SK-N-SH (cell line): ENCODE data around the gene EML1. TPM values are rescaled to one million over a fixed set of nuclear protein-coding genes. Genes with fewer than 3 reads are reported as not detected.

Experiments used
- CTCF ChIA-PET: fragments of 300-600, 350-600 bp; formaldehyde crosslinking; extraction: SDS; loops from one replicate; lab custom pipeline; 2021; lab: Yijun Ruan, JAX
- POLR2A ChIA-PET: fragments of 350-600 bp; sonication (Branson Sonifier 250); formaldehyde crosslinking; extraction: SDS; loops from one replicate; lab custom pipeline; 2020; ENCODE audit warnings: antibody characterized with exemption, inconsistent platforms; lab: Yijun Ruan, JAX
- DNase-seq: peaks from one replicate; pipeline ENCODE4 v3.0.0; 2012
- H2AFZ ChIP-seq: fragments of 200-600 bp; sonication (generic); 2 replicates; pipeline ENCODE4 v1.8.1; 2016; ENCODE audit warnings: antibody characterized with exemption, mild to moderate bottlenecking, low read depth
- H3F3A ChIP-seq: fragments of 200-600 bp; sonication (generic); replicated peaks from 2 replicates; pipeline ENCODE3; 2016; ENCODE audit warnings: antibody characterized with exemption, mild to moderate bottlenecking; ENCODE audit not compliant: insufficient read depth
- H3K27ac ChIP-seq, 2 experiments: fragments of 200-500 bp in 1 of 2; fragments of 200-600 bp in 1 of 2; sonication (Bioruptor generic) in 1 of 2; sonication (generic), shearing (Covaris generic) in 1 of 2; 2 replicates each; pipeline versions ENCODE4 v1.5.1 to v1.6.1; 2014 to 2016; ENCODE audit warnings: low read depth in 2 of 2, inconsistent platforms in 1 of 2, low read length in 1 of 2, mild to moderate bottlenecking in 1 of 2, mixed read lengths in 1 of 2
- H3K27me3 ChIP-seq: fragments of 200-600 bp; sonication (generic), shearing (Covaris generic); 2 replicates; pipeline ENCODE4 v1.6.1; 2016; ENCODE audit warnings: mixed run types; ENCODE audit not compliant: insufficient read depth
- H3K36me3 ChIP-seq, 2 experiments: fragments of 200-500 bp in 1 of 2; fragments of 200-600 bp in 1 of 2; sonication (Bioruptor generic) in 1 of 2; sonication (generic) in 1 of 2; replicated peaks in 1 of 2; 2 replicates each; pipeline versions ENCODE3 to v1.5.1; 2014 to 2016; ENCODE audit warnings: low read length in 1 of 2, mild to moderate bottlenecking in 1 of 2; ENCODE audit not compliant: insufficient read depth in 2 of 2, control insufficient read depth in 1 of 2
- H3K4me1 ChIP-seq, 2 experiments: fragments of 200-500 bp in 1 of 2; fragments of 200-600 bp in 1 of 2; sonication (Bioruptor generic) in 1 of 2; sonication (generic), shearing (Covaris generic) in 1 of 2; 2 replicates each; pipeline versions ENCODE4 v1.5.1 to v1.6.1; 2014 to 2016; ENCODE audit warnings: low read depth in 1 of 2, low read length in 1 of 2, mixed run types in 1 of 2; ENCODE audit not compliant: insufficient read depth in 2 of 2, control insufficient read depth in 1 of 2
- H3K4me2 ChIP-seq: fragments of 200-600 bp; sonication (generic), shearing (Covaris generic); 2 replicates; pipeline ENCODE4 v1.6.1; 2017; ENCODE audit warnings: mixed run types
- H3K4me3 ChIP-seq, 2 experiments: fragments of 200-500 bp in 1 of 2; fragments of 200-600 bp in 1 of 2; sonication (Bioruptor generic) in 1 of 2; sonication (generic), shearing (Covaris generic) in 1 of 2; 2 replicates each; pipeline versions ENCODE4 v1.5.1 to v1.8.1; 2014 to 2016; ENCODE audit warnings: low read depth in 2 of 2, inconsistent platforms in 1 of 2, low read length in 1 of 2, mild to moderate bottlenecking in 1 of 2, mixed read lengths in 1 of 2, moderate library complexity in 1 of 2
- H3K79me2 ChIP-seq: fragments of 200-600 bp; sonication (generic); 2 replicates; pipeline ENCODE4 v1.8.1; 2017; ENCODE audit warnings: mild to moderate bottlenecking; ENCODE audit not compliant: insufficient read depth
- H3K9ac ChIP-seq: fragments of 200-600 bp; sonication (generic); 2 replicates; pipeline ENCODE4 v1.6.1; 2017; ENCODE audit warnings: mixed run types
- H3K9me2 ChIP-seq: fragments of 200-600 bp; sonication (generic); 2 replicates; pipeline ENCODE4 v1.6.1; 2017; ENCODE audit warnings: mixed run types
- H3K9me3 ChIP-seq: fragments of 200-600 bp; sonication (generic); 2 replicates; pipeline ENCODE4 v1.6.1; 2017; ENCODE audit warnings: mixed run types, mild to moderate bottlenecking, moderate library complexity
- H4K20me1 ChIP-seq: fragments of 200-600 bp; sonication (generic); 2 replicates; pipeline ENCODE4 v1.6.1; 2017; ENCODE audit warnings: mild to moderate bottlenecking, mixed run types; ENCODE audit not compliant: insufficient read depth
- ELF1 ChIP-seq: IDR thresholded peaks from 2 replicates; pipeline ENCODE4 v1.4.0; 2012
- EP300 ChIP-seq, 2 experiments: IDR thresholded peaks; 2 replicates each; pipeline versions ENCODE4 v1.4.0 to v1.6.1; 2012; ENCODE audit warnings: borderline replicate concordance in 1 of 2, low read depth in 1 of 2, low read length in 1 of 2
- EZH2phosphoT487 ChIP-seq: fragments of 200-600 bp; sonication (generic); IDR thresholded peaks from 2 replicates; pipeline ENCODE4 v1.6.1; 2017; ENCODE audit warnings: low read depth, mixed run types, mild to moderate bottlenecking, antibody characterized with exemption, moderate library complexity, borderline replicate concordance
- GABPA ChIP-seq: IDR thresholded peaks from 2 replicates; pipeline ENCODE4 v1.4.0; 2012; ENCODE audit warnings: low read depth, mild to moderate bottlenecking
- GATA2 ChIP-seq: sonication (generic); formaldehyde crosslinking; IDR thresholded peaks from 2 replicates; pipeline ENCODE4 v1.5.0; 2020; ENCODE audit warnings: mild to moderate bottlenecking, missing genetic modification reagents
- IRF3 ChIP-seq: fragments of 150-350 bp; IDR thresholded peaks from 2 replicates; pipeline ENCODE4 v1.6.1; 2016; ENCODE audit warnings: mild to moderate bottlenecking, low read depth, low read length
- JUND ChIP-seq: IDR thresholded peaks from 2 replicates; pipeline ENCODE4 v1.4.0; 2012
- NFIC ChIP-seq: IDR thresholded peaks from 2 replicates; pipeline ENCODE4 v1.4.0; 2012; ENCODE audit warnings: borderline replicate concordance
- NRF1 ChIP-seq: IDR thresholded peaks from 2 replicates; pipeline ENCODE4 v1.6.1; 2012; ENCODE audit warnings: low read depth, mild to moderate bottlenecking, low read length
- PBX3 ChIP-seq: IDR thresholded peaks from 2 replicates; pipeline ENCODE4; 2012
- POLR2AphosphoS5 ChIP-seq: IDR thresholded peaks from 2 replicates; pipeline ENCODE4 v1.6.1; 2012; ENCODE audit warnings: low read depth, low read length
- RAD21 ChIP-seq: IDR thresholded peaks from 2 replicates; pipeline ENCODE4 v1.6.1; 2012; ENCODE audit warnings: mild to moderate bottlenecking, low read length
- RFX5 ChIP-seq: IDR thresholded peaks from 2 replicates; pipeline ENCODE4 v1.6.1; 2012; ENCODE audit warnings: mild to moderate bottlenecking, improper control_type of control experiment, low read length
- SMC3 ChIP-seq: IDR thresholded peaks from 2 replicates; pipeline ENCODE4 v1.6.1; 2012; ENCODE audit warnings: low read depth, low read length, improper control_type of control experiment
- TAF1 ChIP-seq: IDR thresholded peaks from 2 replicates; pipeline ENCODE4 v1.6.1; 2012; ENCODE audit warnings: low read depth, mild to moderate bottlenecking, low read length, moderate library complexity, borderline replicate concordance
- TCF12 ChIP-seq: IDR thresholded peaks from 2 replicates; pipeline ENCODE4 v1.4.0; 2012
- TEAD4 ChIP-seq: IDR thresholded peaks from 2 replicates; pipeline ENCODE4 v1.4.0; 2012; ENCODE audit warnings: mild to moderate bottlenecking, borderline replicate concordance; ENCODE audit not compliant: insufficient read depth
- USF1 ChIP-seq: IDR thresholded peaks from 2 replicates; pipeline ENCODE4 v1.4.0; 2012; ENCODE audit warnings: low read depth, borderline replicate concordance
- WGBS: methylation state at CpG from one replicate; pipeline ENCODE4 v1.1.6; 2017; ENCODE audit warnings: low lambda C conversion rate; 5-methylcytosine and 5-hydroxymethylcytosine counted together
- polyA plus RNA-seq, 3 experiments: library from polyadenylated mRNA; depleted of rRNA; stranded (reverse); fragments of >200 nt; gene quantifications; 2 replicates each; pipeline ENCODE4 v1.2.3, GENCODE V29; 2012
- TF ChIP-seq, protein P1 (sequence below): fragments of 150-350 bp; IDR thresholded peaks from 2 replicates; pipeline ENCODE4 v1.6.1; 2017; ENCODE audit warnings: antibody characterized with exemption, low read length, low read depth, borderline replicate concordance
- TF ChIP-seq, protein P2 (sequence below): IDR thresholded peaks from 2 replicates; pipeline ENCODE4 v1.6.1; 2012; ENCODE audit warnings: mild to moderate bottlenecking, low read depth, low read length, moderate library complexity
- TF ChIP-seq, protein P3 (sequence below): fragments of 200-600 bp; sonication (generic); IDR thresholded peaks from 2 replicates; pipeline ENCODE4 v1.6.1; 2017; ENCODE audit warnings: antibody characterized with exemption, mild to moderate bottlenecking, moderate library complexity
- TF ChIP-seq, protein P4 (sequence below): IDR thresholded peaks from 2 replicates; pipeline ENCODE4 v1.4.0; 2012; ENCODE audit warnings: low read depth

The EML1 gene
- polyA plus RNA-seq, 1 of the 3 experiments (the other 2 are of a cell fraction), result 6.3 TPM

DNA sequence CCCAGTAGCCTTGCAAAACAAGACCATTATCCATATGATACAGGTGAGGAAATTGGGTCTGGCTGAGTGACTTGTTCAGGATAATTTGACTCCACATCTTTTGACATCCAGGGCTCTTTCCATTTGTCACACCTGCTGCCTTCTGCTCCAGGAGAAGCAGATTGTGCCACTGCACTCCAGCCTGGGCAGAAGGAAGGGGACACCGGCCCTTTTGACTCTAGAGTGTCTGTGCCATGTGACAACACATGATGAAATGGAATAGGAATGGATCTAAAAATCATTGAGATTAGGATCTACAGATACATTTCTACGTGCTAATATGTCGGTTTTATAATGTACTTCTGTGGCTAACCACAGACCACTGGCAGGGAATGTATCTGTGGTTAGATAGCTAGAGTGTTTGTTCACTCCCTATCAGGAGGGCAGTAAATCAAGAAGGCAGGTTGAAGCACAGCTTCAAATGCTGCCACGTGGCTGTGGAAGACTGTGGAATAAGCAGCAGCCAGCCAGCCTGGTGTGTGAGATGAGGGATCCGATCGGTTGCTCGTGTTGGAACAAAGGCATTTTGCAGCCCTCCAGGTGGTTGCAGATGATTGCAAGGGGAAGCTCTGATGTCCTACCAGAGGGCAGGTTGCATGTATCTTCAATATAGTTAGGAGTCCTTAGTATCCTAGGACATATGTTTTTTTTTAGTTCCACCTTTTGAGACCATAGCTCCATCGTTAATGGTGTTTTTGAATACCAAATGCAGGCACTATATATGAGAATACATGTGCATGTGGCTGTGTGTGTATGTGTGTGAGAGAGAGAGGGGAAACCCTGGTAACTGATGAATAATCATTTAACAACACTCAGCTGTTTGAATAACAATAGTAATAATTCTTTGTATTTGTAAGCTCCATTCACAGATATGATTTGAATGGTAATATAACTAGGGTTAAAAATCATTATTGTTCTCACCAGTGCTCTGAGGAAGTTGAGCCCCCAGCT is 28.6 kb downstream of the EML1 start:
- Histone ChIP-seq H3K9ac (no peak overlapping the region), H4K20me1 (peaks cover 51% of the 10 kb centered on the region), H3K9me3 (no peaks in the 10 kb centered on the region), H3K27ac (no peak overlapping the region), H3K4me2 (no peak overlapping the region), H3K4me1 (peaks cover 0 to 13% of the 10 kb centered on the region in 2 experiments; a peak in 1 of 4 replicates), H3K27me3 (no peaks in the 10 kb centered on the region), H3K79me2 (no peaks in the 10 kb centered on the region; the same call in 1 of the 2 replicates), H3K4me3 (no peak overlapping the region), H3K36me3 (no peaks in the 10 kb centered on the region), H2AFZ (no peak overlapping the region), H3F3A (no peaks in the 10 kb centered on the region), H3K9me2 (no peaks in the 10 kb centered on the region)
- 60% methylated on average over 8 of the region's 8 CpGs for WGBS
- POLR2A ChIA-PET, result no interaction called here
- CTCF ChIA-PET, result interaction anchor here (0.6 to 1.9 kb wide), 5 partner anchors 10 to 92 kb away, joined by 3 to 5 read pairs (median 3); no protein-coding TSS in a partner anchor
- peak; percentile 41 for DNase-seq
- no peak for TF ChIP-seq IRF3
- TF ChIP-seq NFIC, result peak; percentile 80
- TF ChIP-seq EZH2phosphoT487, result no peak
- peak; percentile 43; the same call in 1 of the 2 replicates for TF ChIP-seq USF1
- TF ChIP-seq, protein P1, sequence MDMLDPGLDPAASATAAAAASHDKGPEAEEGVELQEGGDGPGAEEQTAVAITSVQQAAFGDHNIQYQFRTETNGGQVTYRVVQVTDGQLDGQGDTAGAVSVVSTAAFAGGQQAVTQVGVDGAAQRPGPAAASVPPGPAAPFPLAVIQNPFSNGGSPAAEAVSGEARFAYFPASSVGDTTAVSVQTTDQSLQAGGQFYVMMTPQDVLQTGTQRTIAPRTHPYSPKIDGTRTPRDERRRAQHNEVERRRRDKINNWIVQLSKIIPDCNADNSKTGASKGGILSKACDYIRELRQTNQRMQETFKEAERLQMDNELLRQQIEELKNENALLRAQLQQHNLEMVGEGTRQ, result no peak
- TF ChIP-seq JUND, result peak; percentile 82
- peak; percentile 93; the same call in 1 of the 2 replicates for TF ChIP-seq TEAD4
- TF ChIP-seq SMC3, result no peak
- TF ChIP-seq NRF1, result no peak
- no peak for TF ChIP-seq GABPA
- TF ChIP-seq, protein P2, sequence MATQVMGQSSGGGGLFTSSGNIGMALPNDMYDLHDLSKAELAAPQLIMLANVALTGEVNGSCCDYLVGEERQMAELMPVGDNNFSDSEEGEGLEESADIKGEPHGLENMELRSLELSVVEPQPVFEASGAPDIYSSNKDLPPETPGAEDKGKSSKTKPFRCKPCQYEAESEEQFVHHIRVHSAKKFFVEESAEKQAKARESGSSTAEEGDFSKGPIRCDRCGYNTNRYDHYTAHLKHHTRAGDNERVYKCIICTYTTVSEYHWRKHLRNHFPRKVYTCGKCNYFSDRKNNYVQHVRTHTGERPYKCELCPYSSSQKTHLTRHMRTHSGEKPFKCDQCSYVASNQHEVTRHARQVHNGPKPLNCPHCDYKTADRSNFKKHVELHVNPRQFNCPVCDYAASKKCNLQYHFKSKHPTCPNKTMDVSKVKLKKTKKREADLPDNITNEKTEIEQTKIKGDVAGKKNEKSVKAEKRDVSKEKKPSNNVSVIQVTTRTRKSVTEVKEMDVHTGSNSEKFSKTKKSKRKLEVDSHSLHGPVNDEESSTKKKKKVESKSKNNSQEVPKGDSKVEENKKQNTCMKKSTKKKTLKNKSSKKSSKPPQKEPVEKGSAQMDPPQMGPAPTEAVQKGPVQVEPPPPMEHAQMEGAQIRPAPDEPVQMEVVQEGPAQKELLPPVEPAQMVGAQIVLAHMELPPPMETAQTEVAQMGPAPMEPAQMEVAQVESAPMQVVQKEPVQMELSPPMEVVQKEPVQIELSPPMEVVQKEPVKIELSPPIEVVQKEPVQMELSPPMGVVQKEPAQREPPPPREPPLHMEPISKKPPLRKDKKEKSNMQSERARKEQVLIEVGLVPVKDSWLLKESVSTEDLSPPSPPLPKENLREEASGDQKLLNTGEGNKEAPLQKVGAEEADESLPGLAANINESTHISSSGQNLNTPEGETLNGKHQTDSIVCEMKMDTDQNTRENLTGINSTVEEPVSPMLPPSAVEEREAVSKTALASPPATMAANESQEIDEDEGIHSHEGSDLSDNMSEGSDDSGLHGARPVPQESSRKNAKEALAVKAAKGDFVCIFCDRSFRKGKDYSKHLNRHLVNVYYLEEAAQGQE, result no peak
- TF ChIP-seq TCF12, result peak; percentile 94
- no peak for TF ChIP-seq RAD21
- TF ChIP-seq TAF1, result no peak
- TF ChIP-seq, protein P3, sequence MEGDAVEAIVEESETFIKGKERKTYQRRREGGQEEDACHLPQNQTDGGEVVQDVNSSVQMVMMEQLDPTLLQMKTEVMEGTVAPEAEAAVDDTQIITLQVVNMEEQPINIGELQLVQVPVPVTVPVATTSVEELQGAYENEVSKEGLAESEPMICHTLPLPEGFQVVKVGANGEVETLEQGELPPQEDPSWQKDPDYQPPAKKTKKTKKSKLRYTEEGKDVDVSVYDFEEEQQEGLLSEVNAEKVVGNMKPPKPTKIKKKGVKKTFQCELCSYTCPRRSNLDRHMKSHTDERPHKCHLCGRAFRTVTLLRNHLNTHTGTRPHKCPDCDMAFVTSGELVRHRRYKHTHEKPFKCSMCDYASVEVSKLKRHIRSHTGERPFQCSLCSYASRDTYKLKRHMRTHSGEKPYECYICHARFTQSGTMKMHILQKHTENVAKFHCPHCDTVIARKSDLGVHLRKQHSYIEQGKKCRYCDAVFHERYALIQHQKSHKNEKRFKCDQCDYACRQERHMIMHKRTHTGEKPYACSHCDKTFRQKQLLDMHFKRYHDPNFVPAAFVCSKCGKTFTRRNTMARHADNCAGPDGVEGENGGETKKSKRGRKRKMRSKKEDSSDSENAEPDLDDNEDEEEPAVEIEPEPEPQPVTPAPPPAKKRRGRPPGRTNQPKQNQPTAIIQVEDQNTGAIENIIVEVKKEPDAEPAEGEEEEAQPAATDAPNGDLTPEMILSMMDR, result no peak
- TF ChIP-seq PBX3, result peak; percentile 96
- no peak for TF ChIP-seq RFX5
- TF ChIP-seq, protein P4, sequence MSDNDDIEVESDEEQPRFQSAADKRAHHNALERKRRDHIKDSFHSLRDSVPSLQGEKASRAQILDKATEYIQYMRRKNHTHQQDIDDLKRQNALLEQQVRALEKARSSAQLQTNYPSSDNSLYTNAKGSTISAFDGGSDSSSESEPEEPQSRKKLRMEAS, result peak; percentile 98
- TF ChIP-seq POLR2AphosphoS5, result peak; percentile 91
- TF ChIP-seq GATA2 (CRISPR knock-in tag), result peak; percentile 56; the same call in 1 of the 2 replicates
- peak in 1 of 2 experiments; percentile 66; a peak in 1 of 4 replicates for TF ChIP-seq EP300 (IDR thresholded peaks at IDR 0.05; ENCODE audit: borderline replicate concordance in 1 of 2, low read depth in 1 of 2, low read length in 1 of 2)
- peak; percentile 14; the same call in 1 of the 2 replicates for TF ChIP-seq ELF1
